ENCODE data around the gene TSKU.

The TSKU gene

GRCh38 chr11:76801225-76801624 lies 18.1 kb downstream of the TSKU start:
- in situ Hi-C loops (cut with HindIII; ENCODE audit: low sequenced_read_pairs): no loop called here

GRCh38 chr11:76801736-76802135 lies 18.6 kb downstream of the TSKU start:
- H3K4me3 ChIP-seq (ENCODE audit: low read depth, low read length): no peak overlapping the region

More at GRCh38 chr11:76801225-76801624, 18.1 kb downstream of the TSKU start:
- H3K4me3 ChIP-seq (ENCODE audit: low read depth, low read length): no peak overlapping the region
- no peak for TF ChIP-seq CTCF (IDR thresholded peaks at IDR 0.05; ENCODE audit: low read depth, low read length)
- DNase-seq (ENCODE audit: low read depth, low spot score): no peak

GRCh38 chr11:76802151-76802550 lies 19.0 kb downstream of the TSKU start:
- in situ Hi-C loops (cut with HindIII; ENCODE audit: low sequenced_read_pairs): no loop called here
- no peak overlapping the region for H3K4me3 ChIP-seq (ENCODE audit: low read depth, low read length)
- no peak for TF ChIP-seq CTCF (IDR thresholded peaks at IDR 0.05; ENCODE audit: low read depth, low read length)
- DNase-seq (ENCODE audit: low read depth, low spot score): no peak

More at GRCh38 chr11:76801736-76802135, 18.6 kb downstream of the TSKU start:
- TF ChIP-seq CTCF (IDR thresholded peaks at IDR 0.05; ENCODE audit: low read depth, low read length): no peak
- in situ Hi-C loops (cut with HindIII; ENCODE audit: low sequenced_read_pairs): no loop called here
- no peak for DNase-seq (ENCODE audit: low read depth, low spot score)

GRCh38 chr11:76802621-76803020 lies 19.5 kb downstream of the TSKU start:
- DNase-seq (ENCODE audit: low read depth, low spot score): no peak
- TF ChIP-seq CTCF (IDR thresholded peaks at IDR 0.05; ENCODE audit: low read depth, low read length): no peak
- H3K4me3 ChIP-seq (ENCODE audit: low read depth, low read length): no peak overlapping the region
- in situ Hi-C loops (cut with HindIII; ENCODE audit: low sequenced_read_pairs): no loop called here

GRCh38 chr11:76803023-76803422 lies 19.9 kb downstream of the TSKU start:
- peak; percentile 60 for DNase-seq (ENCODE audit: low read depth, low spot score)
- in situ Hi-C loops (cut with HindIII; ENCODE audit: low sequenced_read_pairs): no loop called here
- no peak overlapping the region for H3K4me3 ChIP-seq (ENCODE audit: low read depth, low read length)

GRCh38 chr11:76803811-76804600 lies 20.9 kb downstream of the TSKU start:
- no peak overlapping the region for H3K4me3 ChIP-seq (ENCODE audit: low read depth, low read length)
- no peak for DNase-seq (ENCODE audit: low read depth, low spot score)
- no peak for TF ChIP-seq CTCF (IDR thresholded peaks at IDR 0.05; ENCODE audit: low read depth, low read length)
- in situ Hi-C loops (cut with HindIII; ENCODE audit: low sequenced_read_pairs): no loop called here

More at GRCh38 chr11:76803023-76803422, 19.9 kb downstream of the TSKU start:
- no peak for TF ChIP-seq CTCF (IDR thresholded peaks at IDR 0.05; ENCODE audit: low read depth, low read length)
